HG02943 (cell line): Measurements from ENCODE around the gene SPECC1.

Experiments used
- ATAC-seq: cut with Tn5 transposase; IDR thresholded peaks from one replicate; pipeline ENCODE4 v1.9.1; 2021; ENCODE audit warnings: mild to moderate bottlenecking, low read depth, moderate library complexity; ENCODE audit not compliant: unreplicated experiment

The SPECC1 gene

DNA sequence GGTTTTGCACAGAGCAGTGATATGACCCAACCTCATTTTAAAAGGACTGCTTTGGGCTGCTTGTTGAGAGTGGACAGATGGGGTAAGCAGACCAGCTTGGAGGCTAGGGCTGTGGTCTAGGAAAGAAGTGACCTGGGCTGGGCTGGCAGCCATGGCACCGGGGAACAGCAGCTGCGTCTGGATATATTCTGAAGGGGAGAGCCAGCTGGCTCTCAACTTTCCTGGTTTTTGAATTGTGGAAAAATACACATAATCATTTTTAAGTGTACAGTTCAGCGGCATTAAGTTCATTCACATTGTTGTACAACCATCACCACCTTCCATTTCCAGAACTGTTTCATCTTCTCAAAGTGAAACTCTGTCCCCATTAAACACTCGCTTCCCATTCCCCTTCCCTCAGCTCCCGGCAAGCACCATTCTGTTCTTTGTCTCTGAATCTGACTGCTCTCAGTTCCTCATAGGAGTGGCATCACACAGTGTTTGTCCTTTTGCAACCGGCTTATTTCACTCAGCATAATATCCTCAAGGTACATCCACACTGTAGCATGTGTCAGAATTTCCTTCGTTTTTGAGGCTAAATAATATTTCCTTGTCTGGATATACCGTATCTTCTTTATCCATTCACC, 113.2 kb downstream of the SPECC1 start:
- no peak for ATAC-seq

- no peak for ATAC-seq
Measured at GRCh38 chr17:20123209-20123608, 114.0 kb downstream of the SPECC1 start.

GRCh38 chr17:20125724-20126123, 116.6 kb downstream of the SPECC1 start:
- ATAC-seq: no peak

- no peak for ATAC-seq
Measured at GRCh38 chr17:20127360-20128035, 118.3 kb downstream of the SPECC1 start.

DNA sequence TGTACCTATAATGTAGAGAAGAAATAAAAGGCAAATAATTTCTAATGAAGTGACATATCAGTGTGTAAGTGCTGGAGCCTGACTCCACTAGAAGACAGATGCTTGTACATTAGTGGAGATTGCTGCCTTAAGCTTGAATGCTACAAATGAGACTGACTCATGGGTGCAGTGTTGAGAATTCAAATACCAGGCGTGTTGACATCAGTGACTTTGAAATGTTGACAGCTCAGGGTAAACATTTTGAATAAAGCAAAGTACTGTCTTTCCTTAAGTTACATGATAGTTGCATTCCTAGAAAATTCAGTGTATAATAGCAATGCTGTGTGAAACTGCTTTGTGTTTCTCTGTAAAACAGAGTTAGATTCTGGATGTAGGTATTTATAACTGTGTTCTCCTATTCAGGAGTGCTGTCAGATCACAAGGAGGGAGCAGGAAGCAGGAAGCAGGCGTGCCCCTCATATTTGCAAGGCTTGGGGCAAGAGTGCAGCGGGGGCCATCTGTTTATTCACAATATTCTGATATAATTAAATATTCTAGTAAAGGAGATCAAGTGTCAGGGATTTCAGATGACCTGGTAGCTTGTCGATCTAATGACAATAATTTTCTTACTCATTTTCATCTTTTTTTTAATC, 119.0 kb downstream of the SPECC1 start:
- ATAC-seq: no peak

GRCh38 chr17:20133517-20133916, 124.4 kb downstream of the SPECC1 start:
- ATAC-seq: no peak

DNA sequence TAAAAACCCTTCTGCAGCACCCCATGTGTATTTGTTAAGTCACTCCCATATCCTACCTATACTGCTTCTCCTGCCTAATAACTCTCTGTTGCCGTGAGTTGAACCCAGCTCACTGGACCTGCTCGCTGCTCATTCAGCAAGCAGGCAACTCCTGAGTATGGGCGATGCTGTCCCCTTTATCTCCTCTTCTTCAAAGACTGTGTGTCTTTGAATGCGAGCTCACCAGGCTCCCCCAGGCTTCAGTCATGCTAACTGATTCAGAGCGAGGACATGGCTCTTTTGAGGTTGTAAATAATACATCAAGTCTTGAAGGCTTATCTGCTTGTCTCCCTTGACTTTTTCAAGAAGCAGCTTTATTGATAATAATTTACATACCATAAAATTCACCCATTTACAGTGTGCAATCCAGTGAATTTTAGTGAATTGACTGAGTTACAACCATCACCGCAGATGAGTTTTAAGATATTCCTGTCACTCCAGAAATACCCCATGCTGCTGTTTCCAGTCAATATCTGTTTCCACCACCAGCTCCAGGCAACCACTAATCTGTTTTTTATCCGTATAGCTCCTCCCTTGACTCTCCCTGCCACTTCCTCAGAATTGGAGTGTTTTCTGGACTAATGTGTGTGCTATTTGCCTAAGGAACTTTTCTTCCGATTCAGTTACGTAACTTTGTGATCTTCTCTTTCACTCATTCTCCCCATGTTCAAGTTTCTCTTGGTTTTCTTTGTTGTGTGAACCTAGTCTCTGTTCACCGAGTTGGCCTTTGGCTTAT, 132.2 kb downstream of the SPECC1 start:
- ATAC-seq: no peak

DNA sequence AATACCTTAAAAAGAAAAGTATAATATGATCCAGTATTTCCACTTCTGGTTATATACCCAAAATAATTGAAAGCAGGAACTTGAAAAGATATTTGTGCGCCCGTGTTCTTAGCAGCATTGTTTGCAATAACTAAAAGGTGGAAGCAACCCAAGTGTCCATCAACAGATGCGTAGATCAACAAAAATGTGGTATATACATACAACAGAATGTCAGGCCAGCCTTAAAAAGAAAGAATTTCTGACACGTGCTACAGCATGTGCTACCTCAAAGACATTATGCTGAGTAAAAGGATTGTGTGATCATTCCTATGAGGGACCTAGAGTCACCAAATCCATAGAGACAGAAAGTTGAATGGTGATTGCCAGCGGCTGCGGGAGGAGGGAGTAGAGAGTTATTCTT, 133.1 kb downstream of the SPECC1 start:
- no peak for ATAC-seq

GRCh38 chr17:20143740-20144139, 134.6 kb downstream of the SPECC1 start:
- ATAC-seq: no peak

- no peak for ATAC-seq
Measured at GRCh38 chr17:20145567-20145966, 136.4 kb downstream of the SPECC1 start.

- ATAC-seq: no peak
Measured at GRCh38 chr17:20149251-20149650, 140.1 kb downstream of the SPECC1 start.

- ATAC-seq: no peak
Measured at GRCh38 chr17:20151174-20151573, 142.0 kb downstream of the SPECC1 start.

DNA sequence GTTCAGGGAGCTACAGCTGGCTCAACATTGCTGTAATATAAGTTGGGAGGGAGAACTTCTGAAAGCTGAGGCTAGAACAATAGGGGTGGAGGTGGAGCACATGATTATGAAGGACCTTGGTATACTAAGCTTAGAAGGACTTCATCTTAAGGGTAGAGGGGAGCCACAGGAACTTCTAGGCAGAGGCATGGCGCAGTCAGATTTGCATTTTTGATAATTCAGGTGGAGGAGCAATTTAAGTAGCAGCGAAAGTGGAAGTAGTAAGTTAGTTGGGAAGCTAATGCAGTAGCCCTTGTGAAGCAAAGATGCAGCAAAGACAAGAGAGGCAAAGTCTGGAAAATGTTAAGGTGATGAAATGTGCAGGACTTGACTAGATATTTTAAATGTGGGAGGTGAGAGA, 144.1 kb downstream of the SPECC1 start:
- ATAC-seq: no peak

GRCh38 chr17:20154286-20155000, 145.3 kb downstream of the SPECC1 start:
- ATAC-seq: no peak

- peak; percentile 92 for ATAC-seq
Measured at GRCh38 chr17:20155258-20156195, 146.4 kb downstream of the SPECC1 start.

- peak; percentile 35 for ATAC-seq
Measured at GRCh38 chr17:20156196-20157000, 147.2 kb downstream of the SPECC1 start.

DNA sequence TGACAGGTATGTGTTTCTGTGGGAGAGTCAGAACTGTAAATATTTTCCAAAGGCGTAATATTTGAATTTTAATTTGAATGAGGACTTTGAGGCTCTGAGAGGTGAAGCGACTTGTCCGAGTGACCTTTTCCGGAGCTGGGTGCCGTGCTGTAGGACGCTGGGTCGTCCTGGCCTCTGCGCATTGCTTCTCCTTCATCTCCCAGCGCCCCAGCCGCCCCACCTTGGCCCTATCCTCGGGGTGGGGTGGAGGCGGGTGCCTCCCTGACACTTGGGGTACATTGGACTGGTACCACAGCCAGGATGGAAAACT, 147.8 kb downstream of the SPECC1 start:
- ATAC-seq: no peak

DNA sequence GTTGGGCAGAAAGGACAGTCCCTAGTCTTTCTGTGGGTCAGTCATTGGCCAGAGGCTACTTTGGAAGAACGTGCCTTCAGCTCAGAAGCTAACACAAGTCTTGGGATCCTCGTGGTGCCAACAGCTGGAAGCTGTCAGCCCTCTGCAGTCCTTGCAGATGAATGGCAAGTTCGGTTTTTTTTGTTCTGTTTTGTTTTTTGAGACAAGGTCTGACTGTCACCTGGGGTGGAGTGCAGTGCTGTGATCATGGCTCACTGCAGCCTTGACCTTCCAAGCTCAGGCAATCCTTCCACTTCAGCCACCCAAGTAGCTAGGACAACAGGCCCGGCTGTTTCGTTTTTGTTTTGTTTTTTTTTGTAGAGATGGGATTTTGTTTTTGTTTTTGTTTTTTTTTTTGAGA, 149.4 kb downstream of the SPECC1 start:
- ATAC-seq: no peak
